ENCODE data around the gene NOL12. TPM values are rescaled to one million over a fixed set of nuclear protein-coding genes. Genes with fewer than 3 reads are reported as not detected.

The NOL12 gene
- total RNA-seq, 4 donors from 2014 or later = 16.3 to 29.1 (median 20.2) TPM

- ATAC-seq = no peak
- Histone ChIP-seq H3K27ac (peak overlapping the region in 3 of 4 donors; percentile 41 to 85 (median 42)), H3K4me3 (no peak overlapping the region), H3K9me3 (no peaks in the 10 kb centered on the region), H3K36me3 (peaks cover 0 to 22% of the 10 kb centered on the region in 2 donors), H3K4me1 (peaks cover 0 to 55% (median 22%) of the 10 kb centered on the region in 3 donors), H3K27me3 (no peaks in the 10 kb centered on the region)
- TF ChIP-seq CTCF (IDR thresholded peaks at IDR 0.05) (no peak), POLR2AphosphoS5 (IDR thresholded peaks at IDR 0.05) (peak; percentile 4)
- 51 to 64% methylated on average over 9 to 13 of the region's 16 CpGs for WGBS, 2 donors (ENCODE audit: low coverage in 1 of 2)
These were observed 22.5 kb upstream of the NOL12 start for GRCh38 chr22:37663521-37664140.

GRCh38 chr22:37664249-37665101 lies 21.7 kb upstream of the NOL12 start:
- 72 to 75% methylated on average over 4 to 10 of the region's 16 CpGs for WGBS, 2 donors (ENCODE audit: low coverage in 1 of 2)
- peak overlapping the region in 2 of 4 donors; percentile 3 to 46 for H3K27ac ChIP-seq
- peaks cover 0 to 22% of the 10 kb centered on the region in 2 donors for H3K36me3 ChIP-seq
- TF ChIP-seq POLR2A (IDR thresholded peaks at IDR 0.05) = no peak
- no peak for TF ChIP-seq CTCF (IDR thresholded peaks at IDR 0.05)
- no peak for TF ChIP-seq POLR2AphosphoS5 (IDR thresholded peaks at IDR 0.05)
- no peak for TF ChIP-seq EP300 (IDR thresholded peaks at IDR 0.05)
- peaks cover 0 to 57% (median 19%) of the 10 kb centered on the region in 3 donors for H3K4me1 ChIP-seq
- H3K27me3 ChIP-seq = no peaks in the 10 kb centered on the region
- ATAC-seq = no peak
- no peak overlapping the region for H3K4me3 ChIP-seq
- H3K9me3 ChIP-seq = no peaks in the 10 kb centered on the region

- H3K4me1 ChIP-seq = peaks cover 0 to 52% (median 15%) of the 10 kb centered on the region in 3 donors
- no peak overlapping the region for H3K4me3 ChIP-seq
- H3K27ac ChIP-seq = peak overlapping the region in 2 of 4 donors; percentile 3 to 46
- TF ChIP-seq CTCF (IDR thresholded peaks at IDR 0.05) (no peak), POLR2A (IDR thresholded peaks at IDR 0.05) (no peak), POLR2AphosphoS5 (IDR thresholded peaks at IDR 0.05) (no peak), EP300 (IDR thresholded peaks at IDR 0.05) (no peak)
- no peaks in the 10 kb centered on the region for H3K27me3 ChIP-seq
- ATAC-seq = no peak
- 80% methylated on average over 9 of the region's 24 CpGs; no CpG with 5 or more reads in 1 of the 2 donors for WGBS, 2 donors (ENCODE audit: low coverage in 1 of 2)
- H3K36me3 ChIP-seq = peaks cover 0 to 22% of the 10 kb centered on the region in 2 donors
- no peaks in the 10 kb centered on the region for H3K9me3 ChIP-seq
These were observed 20.7 kb upstream of the NOL12 start for GRCh38 chr22:37665487-37665886.

- peaks cover 3 to 48% (median 10%) of the 10 kb centered on the region in 3 donors for H3K4me1 ChIP-seq
- no peaks in the 10 kb centered on the region for H3K27me3 ChIP-seq
- peak overlapping the region in 3 of 4 donors; percentile 36 to 51 (median 43) for H3K27ac ChIP-seq
- ATAC-seq = peak; percentile 17
- H3K4me3 ChIP-seq = no peak overlapping the region
- no peaks in the 10 kb centered on the region for H3K9me3 ChIP-seq
- 38 to 51% methylated on average over 2 to 5 of the region's 6 CpGs for WGBS, 2 donors (ENCODE audit: low coverage in 1 of 2)
- no peak for TF ChIP-seq EP300 (IDR thresholded peaks at IDR 0.05)
- peak; percentile 69 for TF ChIP-seq POLR2AphosphoS5 (IDR thresholded peaks at IDR 0.05)
- peaks cover 0 to 22% of the 10 kb centered on the region in 2 donors for H3K36me3 ChIP-seq
These were observed 16.6 kb upstream of the NOL12 start for GRCh38 chr22:37669586-37669985.

GRCh38 chr22:37672206-37672919 lies 13.8 kb upstream of the NOL12 start:
- no peak for ATAC-seq
- 80% methylated on average over 3 of the region's 15 CpGs for whole genome bisulfite sequencing, 2 donors (ENCODE audit: low coverage in 1 of 2)
- Histone ChIP-seq H3K4me1 (peaks cover 3 to 76% (median 16%) of the 10 kb centered on the region in 3 donors), H3K36me3 (no peaks in the 10 kb centered on the region), H3K9me3 (no peaks in the 10 kb centered on the region), H3K4me3 (no peak overlapping the region), H3K27ac (peak overlapping the region in 3 of 4 donors; percentile 71 to 94 (median 93)), H3K27me3 (no peaks in the 10 kb centered on the region)
- no peak for TF ChIP-seq EP300 (IDR thresholded peaks at IDR 0.05)
- no peak for TF ChIP-seq POLR2AphosphoS5 (IDR thresholded peaks at IDR 0.05)
- no peak for TF ChIP-seq CTCF (IDR thresholded peaks at IDR 0.05)
- no peak for TF ChIP-seq POLR2A (IDR thresholded peaks at IDR 0.05)

Measured in gastroesophageal sphincter (tissue), 4 donors.